ENCODE data around the gene FYN. TPM values are rescaled to one million over a fixed set of nuclear protein-coding genes. Genes with fewer than 3 reads are reported as not detected.

Gene FYN
- total RNA-seq, 4 donors from 2014 or later: 37.8 to 65.8 (median 53.8) TPM

GRCh38 chr6:111861431-111861885, 11.8 kb downstream of the FYN start:
- no peaks in the 10 kb centered on the region for H3K9me3 ChIP-seq
- no peak for DNase-seq (ENCODE audit: extremely low spot score)
- WGBS: 89% methylated on average over 7 of the region's 7 CpGs
- H3K27ac ChIP-seq (replicated peaks in 1 of 4): no peak overlapping the region
- no peak overlapping the region for H3K4me3 ChIP-seq
- H3K4me1 ChIP-seq: peaks cover 6 to 23% (median 16%) of the 10 kb centered on the region in 4 donors
- TF ChIP-seq, protein P1, sequence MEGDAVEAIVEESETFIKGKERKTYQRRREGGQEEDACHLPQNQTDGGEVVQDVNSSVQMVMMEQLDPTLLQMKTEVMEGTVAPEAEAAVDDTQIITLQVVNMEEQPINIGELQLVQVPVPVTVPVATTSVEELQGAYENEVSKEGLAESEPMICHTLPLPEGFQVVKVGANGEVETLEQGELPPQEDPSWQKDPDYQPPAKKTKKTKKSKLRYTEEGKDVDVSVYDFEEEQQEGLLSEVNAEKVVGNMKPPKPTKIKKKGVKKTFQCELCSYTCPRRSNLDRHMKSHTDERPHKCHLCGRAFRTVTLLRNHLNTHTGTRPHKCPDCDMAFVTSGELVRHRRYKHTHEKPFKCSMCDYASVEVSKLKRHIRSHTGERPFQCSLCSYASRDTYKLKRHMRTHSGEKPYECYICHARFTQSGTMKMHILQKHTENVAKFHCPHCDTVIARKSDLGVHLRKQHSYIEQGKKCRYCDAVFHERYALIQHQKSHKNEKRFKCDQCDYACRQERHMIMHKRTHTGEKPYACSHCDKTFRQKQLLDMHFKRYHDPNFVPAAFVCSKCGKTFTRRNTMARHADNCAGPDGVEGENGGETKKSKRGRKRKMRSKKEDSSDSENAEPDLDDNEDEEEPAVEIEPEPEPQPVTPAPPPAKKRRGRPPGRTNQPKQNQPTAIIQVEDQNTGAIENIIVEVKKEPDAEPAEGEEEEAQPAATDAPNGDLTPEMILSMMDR (IDR thresholded peaks at IDR 0.05): no peak
- TF ChIP-seq POLR2AphosphoS5 (IDR thresholded peaks at IDR 0.05): no peak
- no peak for TF ChIP-seq EP300 (IDR thresholded peaks at IDR 0.05)
- TF ChIP-seq POLR2A (IDR thresholded peaks at IDR 0.05; ENCODE audit: low read depth): no peak
- H3K36me3 ChIP-seq: no peaks in the 10 kb centered on the region
- intact Hi-C loops (cut with DNase I): no loop called here
- H3K27me3 ChIP-seq: no peaks in the 10 kb centered on the region

- Histone ChIP-seq H3K27me3 (no peaks in the 10 kb centered on the region), H3K9me3 (no peaks in the 10 kb centered on the region), H3K4me1 (peaks cover 6 to 30% (median 18%) of the 10 kb centered on the region in 4 donors), H3K36me3 (no peaks in the 10 kb centered on the region), H3K4me3 (no peak overlapping the region), H3K27ac (replicated peaks in 1 of 4) (peak overlapping the region; percentile 4 to 46 (median 30))
- 95% methylated on average over 3 of the region's 3 CpGs for WGBS
- TF ChIP-seq EP300 (IDR thresholded peaks at IDR 0.05) (no peak), POLR2A (IDR thresholded peaks at IDR 0.05; ENCODE audit: low read depth) (no peak), POLR2AphosphoS5 (IDR thresholded peaks at IDR 0.05) (no peak)
- TF ChIP-seq, protein P1 (IDR thresholded peaks at IDR 0.05): no peak
- DNase-seq (ENCODE audit: extremely low spot score): no peak
- intact Hi-C loops (cut with DNase I): no loop called here
Measured at GRCh38 chr6:111858347-111858746, 14.9 kb downstream of the FYN start.

- TF ChIP-seq, protein P1 (IDR thresholded peaks at IDR 0.05): no peak
- TF ChIP-seq POLR2A (IDR thresholded peaks at IDR 0.05; ENCODE audit: low read depth): no peak
- no peak for TF ChIP-seq POLR2AphosphoS5 (IDR thresholded peaks at IDR 0.05)
- no peak for TF ChIP-seq EP300 (IDR thresholded peaks at IDR 0.05)
- H3K36me3 ChIP-seq: no peaks in the 10 kb centered on the region
- H3K27me3 ChIP-seq: no peaks in the 10 kb centered on the region
- H3K9me3 ChIP-seq: no peaks in the 10 kb centered on the region
- WGBS: 82% methylated on average over 8 of the region's 8 CpGs
- H3K4me1 ChIP-seq: peaks cover 6 to 30% (median 20%) of the 10 kb centered on the region in 4 donors
- H3K4me3 ChIP-seq: no peak overlapping the region
- intact Hi-C loops (cut with DNase I): no loop called here
- DNase-seq (ENCODE audit: extremely low spot score): peak; percentile 90
- H3K27ac ChIP-seq (replicated peaks in 1 of 4): peak overlapping the region; percentile 4 to 46 (median 30)
Measured at GRCh38 chr6:111857674-111858337, 15.4 kb downstream of the FYN start.

DNA sequence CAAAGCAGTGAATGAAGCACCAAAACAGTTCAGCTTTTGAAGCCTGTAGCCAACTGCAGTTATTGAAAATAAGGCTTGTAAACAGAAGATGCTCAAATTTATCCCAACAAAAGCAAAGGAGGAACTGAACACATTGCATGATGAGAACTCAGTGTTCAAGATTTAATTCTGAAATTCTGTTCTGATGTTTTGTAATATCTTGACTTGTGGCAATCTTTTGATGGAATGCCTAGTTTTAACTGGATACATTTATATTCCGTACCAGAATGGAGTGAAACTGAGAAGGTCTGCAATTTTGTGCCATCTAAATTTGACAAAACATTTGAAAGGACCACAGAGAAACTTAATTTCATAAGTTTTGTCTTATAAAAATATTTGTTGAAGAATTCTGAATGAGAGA, 17.5 kb downstream of the FYN start:
- Histone ChIP-seq H3K27me3 (no peaks in the 10 kb centered on the region), H3K4me1 (peaks cover 2 to 51% (median 29%) of the 10 kb centered on the region in 4 donors), H3K36me3 (no peaks in the 10 kb centered on the region), H3K9me3 (no peaks in the 10 kb centered on the region), H3K27ac (replicated peaks in 1 of 4) (no peak overlapping the region), H3K4me3 (no peak overlapping the region)
- TF ChIP-seq EP300 (IDR thresholded peaks at IDR 0.05) (no peak), POLR2AphosphoS5 (IDR thresholded peaks at IDR 0.05) (no peak), POLR2A (IDR thresholded peaks at IDR 0.05; ENCODE audit: low read depth) (no peak)
- TF ChIP-seq, protein P1 (IDR thresholded peaks at IDR 0.05): no peak
- no peak for DNase-seq (ENCODE audit: extremely low spot score)
- intact Hi-C loops (cut with DNase I): no loop called here
- 93% methylated on average over 1 of the region's 1 CpG for WGBS

Measured in esophagus muscularis mucosa (tissue), 4 donors.